ENCODE data around the gene SH3RF1.
"Not testable (repeated sequence)": the region's sequence is repeated elsewhere in the genome, so short reads cannot be mapped to it uniquely, and the experiment has no call there.

The SH3RF1 gene

DNA sequence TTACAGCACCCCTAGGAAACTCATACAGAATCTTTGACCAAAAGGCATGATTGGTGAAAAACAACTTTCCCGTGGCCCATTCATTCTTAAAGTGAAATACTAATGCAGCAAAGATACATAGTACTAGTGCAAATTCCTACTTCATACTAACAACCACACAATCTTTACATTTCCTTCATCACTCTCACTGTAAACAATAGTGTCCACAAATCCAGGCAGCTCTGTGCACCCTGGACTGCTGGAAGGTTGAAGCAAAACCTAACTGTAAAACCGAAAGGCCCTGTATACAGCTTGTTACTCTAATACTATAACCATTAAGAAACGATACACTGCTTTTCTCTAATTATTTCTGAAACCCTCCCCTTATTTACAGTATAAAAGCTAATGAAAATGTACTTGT, 82.6 kb downstream of the SH3RF1 start:
- Mint-ChIP-seq H3K4me1 (no peaks in the 10 kb centered on the region), H3K4me3 (no peak overlapping the region), H3K36me3 (no peaks in the 10 kb centered on the region), H3K27ac (no peak overlapping the region), H3K27me3 (peaks cover 11% of the 10 kb centered on the region), H3K9me3 (peaks cover 5% of the 10 kb centered on the region)

- Mint-ChIP-seq H3K4me1 (no peaks in the 10 kb centered on the region), H3K27ac (no peak overlapping the region), H3K4me3 (no peak overlapping the region), H3K36me3 (no peaks in the 10 kb centered on the region), H3K9me3 (no peaks in the 10 kb centered on the region), H3K27me3 (peaks cover 12% of the 10 kb centered on the region)
Observed at GRCh38 chr4:169185133-169185956, 85.4 kb downstream of the SH3RF1 start.

DNA sequence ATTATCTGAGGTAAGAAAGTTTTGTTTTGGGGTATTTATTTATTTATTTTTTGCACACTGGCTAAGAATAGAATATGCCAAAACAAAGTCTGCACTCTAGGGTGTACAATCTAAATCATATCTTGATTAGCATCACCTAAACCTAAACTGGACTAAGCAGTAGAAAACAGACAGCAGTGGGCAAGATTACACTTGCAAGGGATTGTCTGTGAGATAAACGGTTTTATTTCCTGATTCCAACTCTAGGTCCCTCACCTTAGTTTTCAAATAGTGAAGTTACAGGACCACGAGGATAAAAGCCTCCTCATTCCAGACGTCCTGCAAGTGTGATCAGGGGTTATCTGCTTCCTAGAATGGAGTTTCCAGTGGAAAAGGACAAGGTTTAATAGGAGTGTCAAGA, 86.1 kb downstream of the SH3RF1 start:
- Mint-ChIP-seq H3K36me3 (no peaks in the 10 kb centered on the region), H3K4me3 (no peak overlapping the region), H3K27me3 (peaks cover 10% of the 10 kb centered on the region), H3K9me3 (no peaks in the 10 kb centered on the region), H3K4me1 (no peaks in the 10 kb centered on the region), H3K27ac (no peak overlapping the region)

GRCh38 chr4:169184236-169184635, 86.5 kb downstream of the SH3RF1 start:
- Mint-ChIP-seq H3K27ac (no peak overlapping the region), H3K9me3 (no peaks in the 10 kb centered on the region), H3K4me3 (no peak overlapping the region), H3K36me3 (no peaks in the 10 kb centered on the region), H3K4me1 (no peaks in the 10 kb centered on the region), H3K27me3 (peaks cover 9% of the 10 kb centered on the region)

- Mint-ChIP-seq H3K9me3 (no peaks in the 10 kb centered on the region), H3K27ac (no peak overlapping the region), H3K4me3 (no peak overlapping the region), H3K27me3 (peaks cover 9% of the 10 kb centered on the region), H3K4me1 (no peaks in the 10 kb centered on the region), H3K36me3 (no peaks in the 10 kb centered on the region)
Observed at GRCh38 chr4:169183581-169183980, 87.2 kb downstream of the SH3RF1 start.

DNA sequence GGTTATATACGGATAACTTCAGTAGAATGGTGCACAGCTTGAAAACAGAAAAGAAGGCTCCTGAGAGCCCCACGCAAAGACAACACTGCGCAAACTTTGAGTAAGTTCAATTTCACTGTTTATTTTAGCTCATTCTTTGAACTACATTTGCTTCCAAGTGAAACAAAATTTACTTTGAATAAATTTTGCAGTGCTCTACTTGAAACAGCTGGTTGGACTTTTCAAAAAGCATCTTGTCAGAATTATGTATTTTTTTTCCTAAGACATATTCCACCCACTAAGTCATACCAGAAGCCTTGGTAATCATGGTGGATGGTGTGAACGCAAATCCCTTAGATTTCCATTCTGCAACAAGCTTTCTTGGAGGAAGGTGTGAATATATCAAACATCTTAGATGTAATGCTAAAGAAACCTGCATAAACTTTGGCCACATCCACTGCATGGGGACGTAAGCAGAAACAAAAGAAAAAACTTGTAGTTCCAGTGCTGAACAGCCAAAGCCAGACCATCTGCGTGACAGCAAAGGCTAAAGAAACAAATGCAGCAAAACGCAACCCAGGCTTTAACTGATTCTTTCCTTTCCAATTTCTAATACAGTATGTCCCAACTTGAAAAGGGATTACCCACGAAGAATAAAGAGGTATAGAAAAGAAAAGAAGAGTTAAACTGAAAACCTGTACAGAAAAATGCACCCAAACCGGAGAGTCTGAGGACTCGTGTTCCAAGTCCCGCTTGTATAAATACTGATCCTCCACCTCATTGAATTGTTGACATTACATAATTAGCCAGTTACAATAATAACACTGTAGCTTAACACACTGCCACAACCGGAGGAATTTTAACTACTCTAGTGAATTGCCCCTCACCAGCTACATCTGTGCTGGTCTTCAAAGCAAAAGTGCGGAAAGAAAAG, 90.9 kb downstream of the SH3RF1 start:
- Mint-ChIP-seq H3K4me1 (no peaks in the 10 kb centered on the region), H3K27me3 (peaks cover 7% of the 10 kb centered on the region), H3K27ac (no peak overlapping the region)

DNA sequence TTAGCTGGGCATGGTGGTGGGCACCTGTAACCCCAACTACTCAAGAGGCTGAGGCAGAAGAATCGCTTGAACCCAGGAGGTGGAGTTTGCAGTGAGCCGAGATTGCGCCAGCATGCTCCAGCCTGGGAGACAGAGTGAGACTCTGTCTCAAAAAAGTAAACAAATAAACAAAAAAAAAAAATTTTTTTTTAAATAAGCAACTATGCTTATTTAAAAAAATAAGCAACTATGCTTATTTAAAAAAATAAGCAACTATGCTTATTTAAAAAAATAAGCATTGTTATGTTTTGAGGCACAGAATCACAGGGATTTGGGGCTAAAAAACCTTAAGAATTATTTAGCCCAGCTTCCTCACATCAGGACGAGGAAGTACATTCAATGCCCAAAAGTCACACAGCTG, 92.7 kb downstream of the SH3RF1 start:
- not testable (repeated sequence) for H3K36me3 Mint-ChIP-seq, H3K27me3 Mint-ChIP-seq, H3K9me3 Mint-ChIP-seq, H3K4me3 Mint-ChIP-seq, H3K27ac Mint-ChIP-seq, H3K4me1 Mint-ChIP-seq

More for the DNA sequence above, 90.9 kb downstream of the SH3RF1 start:
- H3K4me3 Mint-ChIP-seq: no peak overlapping the region
- no peaks in the 10 kb centered on the region for H3K9me3 Mint-ChIP-seq
- H3K36me3 Mint-ChIP-seq: no peaks in the 10 kb centered on the region

DNA sequence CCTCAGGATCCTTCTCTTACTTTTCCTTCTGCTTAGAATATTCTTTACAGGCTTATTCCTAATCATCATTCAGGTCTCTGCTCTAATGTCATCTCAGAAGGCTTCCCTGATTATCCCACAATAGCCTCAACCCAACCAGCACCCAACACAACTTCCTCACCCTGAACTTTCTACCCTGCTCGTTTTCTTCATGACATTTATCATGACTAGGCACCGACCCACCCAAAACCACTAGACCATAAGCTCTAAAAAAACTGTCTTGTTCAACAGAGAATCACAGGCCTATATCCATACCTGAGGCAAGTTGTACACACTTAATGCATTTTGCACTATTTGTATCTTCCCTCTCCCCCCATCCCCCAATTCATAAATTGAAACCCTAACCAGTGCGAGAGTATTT, 95.3 kb downstream of the SH3RF1 start:
- H3K4me1 Mint-ChIP-seq: no peaks in the 10 kb centered on the region
- no peaks in the 10 kb centered on the region for H3K36me3 Mint-ChIP-seq
- H3K27me3 Mint-ChIP-seq: no peaks in the 10 kb centered on the region
- no peak overlapping the region for H3K27ac Mint-ChIP-seq
- no peaks in the 10 kb centered on the region for H3K9me3 Mint-ChIP-seq
- H3K4me3 Mint-ChIP-seq: no peak overlapping the region

GRCh38 chr4:169175035-169175434, 95.7 kb downstream of the SH3RF1 start:
- H3K27ac Mint-ChIP-seq: no peak overlapping the region
- H3K36me3 Mint-ChIP-seq: no peaks in the 10 kb centered on the region
- H3K4me1 Mint-ChIP-seq: no peaks in the 10 kb centered on the region
- H3K9me3 Mint-ChIP-seq: no peaks in the 10 kb centered on the region
- no peaks in the 10 kb centered on the region for H3K27me3 Mint-ChIP-seq
- no peak overlapping the region for H3K4me3 Mint-ChIP-seq

DNA sequence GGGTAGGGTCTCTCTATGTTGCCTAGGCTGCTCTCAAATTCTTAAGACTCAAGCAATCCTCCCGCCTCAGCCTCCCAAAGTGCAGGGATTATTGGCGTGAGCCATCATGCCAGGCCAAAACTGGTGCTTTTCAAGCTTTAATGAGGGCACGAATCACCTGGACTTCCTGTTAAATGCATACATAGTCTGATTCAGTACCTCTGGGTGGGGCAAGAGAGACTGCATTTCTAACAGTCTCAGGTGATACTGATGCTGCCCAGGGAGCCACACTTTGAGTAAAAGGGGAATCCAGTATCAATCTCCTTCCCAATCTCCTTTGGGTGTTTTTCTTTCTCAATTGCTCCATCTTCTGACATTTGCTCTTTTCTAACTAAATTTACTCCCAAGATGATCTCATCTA, 96.5 kb downstream of the SH3RF1 start:
- H3K27ac Mint-ChIP-seq: no peak overlapping the region
- H3K4me3 Mint-ChIP-seq: no peak overlapping the region
- H3K9me3 Mint-ChIP-seq: no peaks in the 10 kb centered on the region
- no peaks in the 10 kb centered on the region for H3K27me3 Mint-ChIP-seq
- no peaks in the 10 kb centered on the region for H3K4me1 Mint-ChIP-seq
- no peaks in the 10 kb centered on the region for H3K36me3 Mint-ChIP-seq

GRCh38 chr4:169167957-169168858, 102.5 kb downstream of the SH3RF1 start:
- Mint-ChIP-seq H3K27ac (no peak overlapping the region), H3K4me3 (no peak overlapping the region), H3K4me1 (no peaks in the 10 kb centered on the region), H3K27me3 (peaks cover 1% of the 10 kb centered on the region), H3K9me3 (no peaks in the 10 kb centered on the region), H3K36me3 (no peaks in the 10 kb centered on the region)

DNA sequence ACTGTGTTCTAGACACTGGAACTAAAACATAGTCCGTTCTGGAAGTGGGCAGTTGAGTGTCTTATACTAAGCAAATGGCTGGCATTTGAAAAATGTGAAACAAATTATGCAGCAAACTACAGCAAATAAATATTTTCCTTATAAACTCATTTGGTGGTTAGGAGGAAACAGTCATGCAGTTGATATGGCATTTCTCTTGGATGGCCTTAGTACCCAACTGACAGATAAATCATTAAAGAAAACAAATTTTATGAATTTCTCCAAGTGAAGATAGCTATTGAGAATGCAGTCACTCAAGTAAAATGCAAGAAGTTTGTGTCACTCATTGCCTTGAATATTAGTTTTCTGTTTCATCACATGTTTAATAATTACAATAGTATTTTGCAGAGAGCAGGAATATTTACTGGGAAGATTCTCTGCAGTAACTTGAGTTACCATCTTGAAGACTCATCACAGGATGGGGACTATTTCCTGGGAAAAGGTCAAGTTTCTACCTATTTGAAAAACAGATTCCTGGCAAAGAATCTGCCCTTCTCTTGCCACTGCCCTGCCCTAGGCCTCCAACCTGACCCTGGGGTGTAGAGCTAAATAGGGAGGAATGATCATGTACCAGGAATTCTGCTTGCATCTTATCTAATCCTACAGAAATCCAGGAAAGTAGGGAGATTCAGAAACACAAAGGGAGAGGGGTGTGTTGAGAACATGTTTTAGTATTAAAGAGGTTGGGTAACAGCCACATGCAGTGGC, 105.9 kb downstream of the SH3RF1 start:
- Mint-ChIP-seq H3K36me3 (no peaks in the 10 kb centered on the region), H3K27ac (no peak overlapping the region), H3K4me1 (no peaks in the 10 kb centered on the region), H3K9me3 (no peaks in the 10 kb centered on the region), H3K4me3 (no peak overlapping the region), H3K27me3 (peaks cover 6% of the 10 kb centered on the region)

- H3K9me3 Mint-ChIP-seq: no peaks in the 10 kb centered on the region
- H3K4me3 Mint-ChIP-seq: no peak overlapping the region
- H3K27ac Mint-ChIP-seq: no peak overlapping the region
Observed at GRCh38 chr4:169163947-169164668, 106.6 kb downstream of the SH3RF1 start.

DNA sequence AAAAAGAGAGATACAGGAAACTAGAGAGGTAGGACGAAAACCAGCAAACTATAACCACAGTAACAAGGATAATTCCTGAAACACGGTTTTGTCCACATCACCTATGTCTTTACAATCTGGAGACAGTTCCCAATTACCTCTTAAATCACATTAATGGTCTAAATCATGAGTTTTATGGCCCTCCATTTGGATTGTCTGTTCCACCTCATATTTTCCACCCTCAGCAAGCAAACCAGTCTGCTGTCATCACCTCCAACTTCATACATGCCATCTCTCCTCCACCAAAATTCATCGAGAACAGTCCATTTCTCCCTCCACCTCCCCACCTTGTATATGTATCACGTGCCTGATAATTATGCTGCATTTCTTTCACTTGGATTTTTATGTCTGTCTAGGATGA, 107.3 kb downstream of the SH3RF1 start:
- Mint-ChIP-seq H3K4me1 (no peaks in the 10 kb centered on the region), H3K4me3 (no peak overlapping the region), H3K27ac (no peak overlapping the region), H3K27me3 (peaks cover 4% of the 10 kb centered on the region), H3K36me3 (no peaks in the 10 kb centered on the region), H3K9me3 (no peaks in the 10 kb centered on the region)

More at GRCh38 chr4:169163947-169164668, 106.6 kb downstream of the SH3RF1 start:
- Mint-ChIP-seq H3K4me1 (no peaks in the 10 kb centered on the region), H3K27me3 (peaks cover 6% of the 10 kb centered on the region), H3K36me3 (no peaks in the 10 kb centered on the region)
